HG02943 (cell line): ENCODE measurements around the gene GNGT2.
A peak's percentile ranks its signal among the peaks of the same experiment; 100 is the strongest.

Source experiments
- ATAC-seq: cut with Tn5 transposase; IDR thresholded peaks from one replicate; pipeline ENCODE4 v1.9.1; 2021; ENCODE audit warnings: mild to moderate bottlenecking, low read depth, moderate library complexity; ENCODE audit not compliant: unreplicated experiment

Gene GNGT2

GRCh38 chr17:49229805-49230600, 19.6 kb upstream of the GNGT2 start:
- ATAC-seq = peak; percentile 31

- ATAC-seq = no peak
Observed at GRCh38 chr17:49229076-49229804, 18.9 kb upstream of the GNGT2 start.

GRCh38 chr17:49227436-49228261, 17.3 kb upstream of the GNGT2 start:
- no peak for ATAC-seq

- ATAC-seq = no peak
Observed at GRCh38 chr17:49226771-49227435, 16.5 kb upstream of the GNGT2 start.

- ATAC-seq = no peak
Observed at GRCh38 chr17:49225554-49226236, 15.3 kb upstream of the GNGT2 start.

- no peak for ATAC-seq
Observed at GRCh38 chr17:49224997-49225337, 14.6 kb upstream of the GNGT2 start.

GRCh38 chr17:49224198-49224996, 14.0 kb upstream of the GNGT2 start:
- ATAC-seq = no peak

- no peak for ATAC-seq
Observed at GRCh38 chr17:49223517-49224197, 13.3 kb upstream of the GNGT2 start.

- no peak for ATAC-seq
Observed at GRCh38 chr17:49223168-49223516, 12.8 kb upstream of the GNGT2 start.

GRCh38 chr17:49219987-49220386, 9.6 kb upstream of the GNGT2 start:
- no peak for ATAC-seq

GRCh38 chr17:49218941-49219913, 8.9 kb upstream of the GNGT2 start:
- ATAC-seq = no peak

GRCh38 chr17:49217651-49218413, 7.5 kb upstream of the GNGT2 start:
- peak; percentile 49 for ATAC-seq

- ATAC-seq = no peak
Observed at GRCh38 chr17:49216953-49217650, 6.7 kb upstream of the GNGT2 start.

- ATAC-seq = no peak
Observed at GRCh38 chr17:49216482-49216881, 6.1 kb upstream of the GNGT2 start.

- ATAC-seq = no peak
Observed at GRCh38 chr17:49214676-49215360, 4.4 kb upstream of the GNGT2 start.

GRCh38 chr17:49213847-49214246, 3.5 kb upstream of the GNGT2 start:
- no peak for ATAC-seq
